Lung (tissue), 12 donors: ENCODE data around the gene MIGA2. TPM values are rescaled to one million over a fixed set of nuclear protein-coding genes. Genes with fewer than 3 reads are reported as not detected.

Experiments used
- ATAC-seq: fragments of 200-7000 bp; cut with Tn5 transposase; one replicate; pipeline ENCODE4 v1.9.1; 2020; ENCODE audit warnings: moderate number of reproducible peaks; ENCODE audit not compliant: insufficient read depth, low FRiP score
- DNase-seq, 3 donors: peaks; one replicate each; pipeline ENCODE4 v3.0.0-alpha.2; 2013 to 2017
- H3K27ac ChIP-seq, 2 donors: one replicate each; pipeline ENCODE4 v1.5.1; 2013; ENCODE audit warnings: mild to moderate bottlenecking in 2 of 2, moderate library complexity in 2 of 2, control low read depth in 1 of 2, inconsistent platforms in 1 of 2, low read depth in 1 of 2, low read length in 1 of 2
- H3K27me3 ChIP-seq, 3 donors: one replicate each; pipeline ENCODE4 v1.5.1; 2013; ENCODE audit warnings: low read length in 2 of 3; ENCODE audit not compliant: control insufficient read depth in 3 of 3, insufficient read depth in 3 of 3
- H3K36me3 ChIP-seq, 4 donors: one replicate each; pipeline ENCODE4 v1.5.1; 2013; ENCODE audit warnings: low read length in 4 of 4, mild to moderate bottlenecking in 1 of 4, moderate library complexity in 1 of 4; ENCODE audit not compliant: control insufficient read depth in 4 of 4, insufficient read depth in 4 of 4
- H3K4me1 ChIP-seq, 5 donors: one replicate each; pipeline ENCODE4 v1.5.1; 2013; ENCODE audit warnings: low read length in 5 of 5, mild to moderate bottlenecking in 2 of 5, moderate library complexity in 1 of 5; ENCODE audit not compliant: control insufficient read depth in 5 of 5, insufficient read depth in 5 of 5
- H3K4me3 ChIP-seq: one replicate; pipeline ENCODE4 v1.5.1; 2013; ENCODE audit warnings: mild to moderate bottlenecking, control low read depth, moderate library complexity
- H3K9ac ChIP-seq, 2 donors: one replicate each; pipeline ENCODE4 v1.5.1; 2013; ENCODE audit warnings: low read length in 2 of 2, control low read depth in 1 of 2; ENCODE audit not compliant: insufficient read depth in 1 of 2
- H3K9me3 ChIP-seq, 4 donors: one replicate each; pipeline ENCODE4 v1.5.1; 2013; ENCODE audit warnings: low read length in 3 of 4, mild to moderate bottlenecking in 1 of 4, moderate library complexity in 1 of 4; ENCODE audit not compliant: control insufficient read depth in 4 of 4, insufficient read depth in 3 of 4
- CTCF ChIP-seq: IDR thresholded peaks from 2 replicates; pipeline ENCODE4 v1.5.1; 2012; ENCODE audit warnings: mild to moderate bottlenecking; ENCODE audit errors: control extremely low read depth, extremely low read depth
- WGBS, 2 donors: extraction: QIAGEN DNeasy Blood & Tissue Kit; methylation state at CpG; one replicate each; pipeline ENCODE4 v1.1.7; 2013; 5-methylcytosine and 5-hydroxymethylcytosine counted together
- polyA plus RNA-seq, 2 donors: library from polyadenylated mRNA; stranded (reverse); fragments of 200-250 nt; gene quantifications; one replicate each; pipeline ENCODE4 v1.2.1, GENCODE V29; 2013
- total RNA-seq, 2 donors: library from RNA; depleted of rRNA in 1 of 2; stranded (reverse); fragments of >200 nt in 1 of 2; gene quantifications; one replicate each; pipeline ENCODE4 v1.2.1, GENCODE V29; 2014 to 2021
- donor health status: control.
- donor health status: control.
- donor health status: Bipolar disorder and iron deficiency.
- donor health status: healthy.
- donor health status: DM: yes; HTN: yes; CAD: no.

The MIGA2 gene
- total and polyA plus RNA-seq, 4 donors: 18.6 to 31.6 (median 21.0) TPM

DNA sequence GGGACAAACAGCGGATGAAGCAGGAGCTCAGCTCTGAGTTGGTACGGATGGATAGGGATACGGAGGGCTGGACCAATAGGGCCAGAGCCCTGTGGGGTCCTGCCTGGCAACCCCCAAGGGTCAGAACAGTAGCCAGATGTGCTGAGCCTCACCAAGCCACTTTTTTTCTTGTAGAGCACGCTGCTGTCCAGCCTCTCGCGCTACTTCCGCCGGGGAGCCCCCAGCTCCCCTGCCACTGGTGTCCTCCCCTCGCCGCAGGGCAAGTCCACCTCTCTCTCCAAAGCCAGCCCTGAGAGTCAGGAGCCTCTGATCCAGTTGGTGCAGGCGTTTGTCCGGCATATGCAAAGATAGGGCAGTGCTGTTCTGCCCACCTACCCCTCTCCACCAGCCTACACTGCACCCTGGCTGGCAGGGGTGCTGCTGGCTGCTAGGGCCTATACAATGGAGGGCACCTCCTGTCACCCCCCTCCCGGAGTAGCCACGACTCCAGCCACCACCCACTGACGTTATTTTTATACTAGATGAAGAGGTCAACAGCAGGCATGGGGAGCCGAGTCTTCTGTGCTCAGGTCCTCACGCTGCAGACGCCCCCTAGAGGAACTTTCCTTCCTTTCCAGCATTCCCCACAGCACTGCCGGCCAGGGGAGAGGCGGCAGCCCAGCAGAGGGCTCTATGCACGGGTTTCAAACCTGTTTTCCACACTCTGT lies 29.9 kb upstream of the MIGA2 start:
- H3K36me3 ChIP-seq: peaks cover 7 to 76% (median 34%) of the 10 kb centered on the region in 4 donors
- H3K9me3 ChIP-seq: no peaks in the 10 kb centered on the region
- peak overlapping the region; percentile 13 to 28 for H3K27ac ChIP-seq
- DNase-seq: peak; percentile 67 to 71 (median 68)
- whole genome bisulfite sequencing, 2 donors: 57 to 59% methylated on average over 20 to 21 of the region's 21 CpGs
- no peak overlapping the region for H3K9ac ChIP-seq
- ATAC-seq: peak; percentile 76
- no peaks in the 10 kb centered on the region for H3K4me1 ChIP-seq
- no peaks in the 10 kb centered on the region for H3K27me3 ChIP-seq
- no peak overlapping the region for H3K4me3 ChIP-seq
- TF ChIP-seq CTCF: peak; percentile 58

- no peak for ATAC-seq
- Histone ChIP-seq H3K27ac (no peak overlapping the region), H3K4me3 (no peak overlapping the region), H3K9me3 (no peaks in the 10 kb centered on the region), H3K4me1 (no peaks in the 10 kb centered on the region), H3K27me3 (no peaks in the 10 kb centered on the region), H3K36me3 (peaks cover 7 to 69% (median 26%) of the 10 kb centered on the region in 4 donors), H3K9ac (no peak overlapping the region)
- no peak for TF ChIP-seq CTCF
- peak in 1 of 3 donors; percentile 18 for DNase-seq
- 87 to 90% methylated on average over 14 of the region's 14 CpGs for whole genome bisulfite sequencing, 2 donors
Observed at GRCh38 chr9:129007035-129007765, 29.2 kb upstream of the MIGA2 start.

DNA sequence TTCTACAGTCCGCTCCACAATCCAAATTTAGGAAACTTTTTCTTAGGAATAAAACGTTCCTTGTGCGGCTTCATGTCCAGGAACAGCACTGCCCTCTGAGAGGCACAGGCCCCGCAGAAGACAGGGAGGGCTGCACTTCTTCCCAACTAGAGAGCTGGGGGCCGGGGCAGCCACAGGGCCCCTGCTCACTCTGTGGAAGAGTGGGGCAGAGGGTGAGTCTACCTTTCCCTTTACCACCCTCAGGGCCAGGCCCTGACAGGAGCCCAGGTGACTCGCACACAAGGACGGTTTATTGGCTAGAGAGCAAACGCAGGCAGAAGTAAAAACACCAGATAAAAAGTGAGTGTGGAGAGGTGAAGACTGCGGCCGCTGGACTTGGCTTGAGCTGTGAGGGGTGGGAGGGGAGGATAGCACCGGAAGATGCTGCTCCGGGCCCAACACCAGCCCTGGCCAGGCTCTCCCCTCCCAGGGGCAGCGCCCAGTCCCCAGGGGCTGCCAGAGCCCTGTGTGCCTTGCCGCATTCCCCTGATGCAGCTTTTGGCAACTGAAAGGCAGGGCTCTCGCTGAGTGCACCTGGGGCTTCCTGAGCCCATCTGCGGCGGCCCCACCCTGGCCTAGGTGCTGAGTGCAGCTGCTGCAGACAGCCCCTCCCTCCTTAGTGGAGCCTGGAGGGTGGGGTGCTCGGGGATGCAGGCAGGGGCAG lies 28.5 kb upstream of the MIGA2 start:
- 90 to 94% methylated on average over 18 of the region's 18 CpGs for WGBS, 2 donors
- Histone ChIP-seq H3K9ac (no peak overlapping the region), H3K36me3 (peaks cover 7 to 68% (median 23%) of the 10 kb centered on the region in 4 donors), H3K27ac (no peak overlapping the region), H3K9me3 (no peaks in the 10 kb centered on the region), H3K27me3 (no peaks in the 10 kb centered on the region), H3K4me3 (no peak overlapping the region), H3K4me1 (no peaks in the 10 kb centered on the region)
- no peak for ATAC-seq
- DNase-seq: no peak
- TF ChIP-seq CTCF: no peak
